WTC11 (cell line): ENCODE measurements around the gene FBXL7. TPM values are rescaled to one million over a fixed set of nuclear protein-coding genes. Genes with fewer than 3 reads are reported as not detected.

Source experiments
- ATAC-seq: fragments of 200-7000 bp; cut with Tn5 transposase; 2 replicates; pipeline ENCODE4 v1.10.0; 2021; ENCODE audit warnings: mild to moderate bottlenecking, moderate library complexity
- CTCF ChIA-PET: fragments of 300-600 bp; sonication (Branson Sonifier 250); formaldehyde crosslinking; loops from one replicate; lab custom pipeline; 2021; ENCODE audit warnings: antibody characterized with exemption; lab: Charles Lee
- POLR2A ChIA-PET: fragments of 350-600 bp; sonication (Branson Sonifier 250); formaldehyde crosslinking; loops from one replicate; lab custom pipeline; 2021; ENCODE audit warnings: antibody characterized with exemption; lab: Charles Lee
- DNase-seq: peaks from one replicate; pipeline ENCODE4 v3.0.0; 2021; ENCODE audit warnings: low spot score
- H3K27ac Mint-ChIP-seq: 2 replicates; pipeline ENCODE4 v1.8.0; 2021; ENCODE audit warnings: mixed read lengths
- H3K27me3 Mint-ChIP-seq: 2 replicates; pipeline ENCODE4 v1.8.0; 2021; ENCODE audit warnings: low read depth, mild to moderate bottlenecking, moderate library complexity, mixed read lengths
- H3K36me3 Mint-ChIP-seq: 2 replicates; pipeline ENCODE4 v1.8.0; 2021; ENCODE audit warnings: mixed read lengths
- H3K4me1 Mint-ChIP-seq: 2 replicates; pipeline ENCODE4 v1.8.0; 2022; ENCODE audit warnings: mixed read lengths
- H3K4me3 Mint-ChIP-seq: 2 replicates; pipeline ENCODE4 v1.8.0; 2021; ENCODE audit warnings: mild to moderate bottlenecking, moderate library complexity, mixed read lengths
- H3K9me3 Mint-ChIP-seq: 2 replicates; pipeline ENCODE4 v1.8.0; 2021; ENCODE audit warnings: mixed read lengths
- CREB1 ChIP-seq: sonication (generic); formaldehyde crosslinking; IDR thresholded peaks from 2 replicates; pipeline ENCODE4 v1.8.0; 2023; ENCODE audit warnings: mild to moderate bottlenecking, missing genetic modification reagents
- ERG ChIP-seq: fragments of 250-450 bp; sonication (Bioruptor Pico); IDR thresholded peaks from 2 replicates; pipeline ENCODE4 v1.8.0; 2021; ENCODE audit warnings: mild to moderate bottlenecking
- FOXK1 ChIP-seq: sonication (generic); formaldehyde crosslinking; IDR thresholded peaks from 2 replicates; pipeline ENCODE4 v1.8.0; 2022; ENCODE audit warnings: mild to moderate bottlenecking, moderate library complexity, missing genetic modification reagents
- IRF2 ChIP-seq: sonication (generic); formaldehyde crosslinking; IDR thresholded peaks from 2 replicates; pipeline ENCODE4 v1.8.0; 2022; ENCODE audit warnings: low read depth, missing genetic modification reagents, borderline replicate concordance
- JAZF1 ChIP-seq: fragments of 250-450 bp; sonication (Bioruptor Pico); IDR thresholded peaks from 2 replicates; pipeline ENCODE4 v1.9.0; 2021; ENCODE audit warnings: moderate library complexity, mild to moderate bottlenecking, inconsistent platforms
- NR1H2 ChIP-seq: sonication (generic); formaldehyde crosslinking; IDR thresholded peaks from 2 replicates; pipeline ENCODE4 v1.9.0; 2021; ENCODE audit warnings: mild to moderate bottlenecking, moderate library complexity, missing genetic modification reagents
- NR2C2 ChIP-seq: sonication (generic); formaldehyde crosslinking; IDR thresholded peaks from 2 replicates; pipeline ENCODE4 v1.8.0; 2022; ENCODE audit warnings: mild to moderate bottlenecking, missing genetic modification reagents
- OVOL2 ChIP-seq: fragments of 250-450 bp; sonication (Bioruptor Pico); IDR thresholded peaks from 2 replicates; pipeline ENCODE4 v1.9.0; 2021; ENCODE audit warnings: mild to moderate bottlenecking, borderline replicate concordance
- PRRX2 ChIP-seq: fragments of 250-450 bp; sonication (Bioruptor Pico); IDR thresholded peaks from 2 replicates; pipeline ENCODE4 v1.8.0; 2021; ENCODE audit warnings: mild to moderate bottlenecking
- RELA ChIP-seq: sonication (generic); formaldehyde crosslinking; IDR thresholded peaks from 2 replicates; pipeline ENCODE4 v1.8.1; 2022; ENCODE audit warnings: missing genetic modification reagents, mild to moderate bottlenecking, borderline replicate concordance
- SP1 ChIP-seq: sonication (generic); formaldehyde crosslinking; conservative IDR thresholded peaks from 2 replicates; pipeline ENCODE4 v1.8.1; 2022; ENCODE audit warnings: missing genetic modification reagents
- STAT6 ChIP-seq: sonication (generic); formaldehyde crosslinking; conservative IDR thresholded peaks from 2 replicates; pipeline ENCODE4 v1.8.1; 2023; ENCODE audit warnings: mild to moderate bottlenecking, low read depth, missing genetic modification reagents, moderate library complexity
- ZNF138 ChIP-seq: sonication (generic); formaldehyde crosslinking; conservative IDR thresholded peaks from 2 replicates; pipeline ENCODE4 v1.8.1; 2022; ENCODE audit warnings: mild to moderate bottlenecking, moderate library complexity, missing genetic modification reagents
- ZNF317 ChIP-seq: sonication (generic); formaldehyde crosslinking; IDR thresholded peaks from 2 replicates; pipeline ENCODE4 v1.8.1; 2023; ENCODE audit warnings: low read depth, mild to moderate bottlenecking, moderate library complexity, missing genetic modification reagents, borderline replicate concordance
- ZNF396 ChIP-seq: fragments of 250-450 bp; sonication (Bioruptor Pico); IDR thresholded peaks from 2 replicates; pipeline ENCODE4 v1.8.0; 2021; ENCODE audit warnings: mild to moderate bottlenecking, moderate library complexity, borderline replicate concordance
- ZNF425 ChIP-seq: fragments of 250-450 bp; sonication (Bioruptor Pico); conservative IDR thresholded peaks from 2 replicates; pipeline ENCODE4 v1.9.0; 2021; ENCODE audit warnings: mild to moderate bottlenecking
- total RNA-seq: library from RNA; stranded (reverse); gene quantifications from 3 replicates; pipeline ENCODE4 v1.2.3, GENCODE V29; 2021
- TF ChIP-seq, protein P1 (sequence below): fragments of 250-450 bp; sonication (Bioruptor Pico); IDR thresholded peaks from 2 replicates; pipeline ENCODE4 v1.9.0; 2021; ENCODE audit warnings: mild to moderate bottlenecking, borderline replicate concordance
- TF ChIP-seq, protein P2 (sequence below): sonication (generic); formaldehyde crosslinking; IDR thresholded peaks from 2 replicates; pipeline ENCODE4 v1.8.1; 2022; ENCODE audit warnings: low read depth, missing genetic modification reagents, borderline replicate concordance
- TF ChIP-seq, protein P3 (sequence below): sonication (generic); formaldehyde crosslinking; IDR thresholded peaks from 2 replicates; pipeline ENCODE4 v1.8.1; 2023; ENCODE audit warnings: mild to moderate bottlenecking, missing genetic modification reagents, moderate library complexity
- TF ChIP-seq, protein P4 (sequence below): sonication (generic); formaldehyde crosslinking; IDR thresholded peaks from 2 replicates; pipeline ENCODE4 v1.8.0; 2023; ENCODE audit warnings: mild to moderate bottlenecking, missing genetic modification reagents

The FBXL7 gene
- total RNA-seq, 1 experiment from 2014 or later, result 13.8 TPM

- TF ChIP-seq, protein P1, sequence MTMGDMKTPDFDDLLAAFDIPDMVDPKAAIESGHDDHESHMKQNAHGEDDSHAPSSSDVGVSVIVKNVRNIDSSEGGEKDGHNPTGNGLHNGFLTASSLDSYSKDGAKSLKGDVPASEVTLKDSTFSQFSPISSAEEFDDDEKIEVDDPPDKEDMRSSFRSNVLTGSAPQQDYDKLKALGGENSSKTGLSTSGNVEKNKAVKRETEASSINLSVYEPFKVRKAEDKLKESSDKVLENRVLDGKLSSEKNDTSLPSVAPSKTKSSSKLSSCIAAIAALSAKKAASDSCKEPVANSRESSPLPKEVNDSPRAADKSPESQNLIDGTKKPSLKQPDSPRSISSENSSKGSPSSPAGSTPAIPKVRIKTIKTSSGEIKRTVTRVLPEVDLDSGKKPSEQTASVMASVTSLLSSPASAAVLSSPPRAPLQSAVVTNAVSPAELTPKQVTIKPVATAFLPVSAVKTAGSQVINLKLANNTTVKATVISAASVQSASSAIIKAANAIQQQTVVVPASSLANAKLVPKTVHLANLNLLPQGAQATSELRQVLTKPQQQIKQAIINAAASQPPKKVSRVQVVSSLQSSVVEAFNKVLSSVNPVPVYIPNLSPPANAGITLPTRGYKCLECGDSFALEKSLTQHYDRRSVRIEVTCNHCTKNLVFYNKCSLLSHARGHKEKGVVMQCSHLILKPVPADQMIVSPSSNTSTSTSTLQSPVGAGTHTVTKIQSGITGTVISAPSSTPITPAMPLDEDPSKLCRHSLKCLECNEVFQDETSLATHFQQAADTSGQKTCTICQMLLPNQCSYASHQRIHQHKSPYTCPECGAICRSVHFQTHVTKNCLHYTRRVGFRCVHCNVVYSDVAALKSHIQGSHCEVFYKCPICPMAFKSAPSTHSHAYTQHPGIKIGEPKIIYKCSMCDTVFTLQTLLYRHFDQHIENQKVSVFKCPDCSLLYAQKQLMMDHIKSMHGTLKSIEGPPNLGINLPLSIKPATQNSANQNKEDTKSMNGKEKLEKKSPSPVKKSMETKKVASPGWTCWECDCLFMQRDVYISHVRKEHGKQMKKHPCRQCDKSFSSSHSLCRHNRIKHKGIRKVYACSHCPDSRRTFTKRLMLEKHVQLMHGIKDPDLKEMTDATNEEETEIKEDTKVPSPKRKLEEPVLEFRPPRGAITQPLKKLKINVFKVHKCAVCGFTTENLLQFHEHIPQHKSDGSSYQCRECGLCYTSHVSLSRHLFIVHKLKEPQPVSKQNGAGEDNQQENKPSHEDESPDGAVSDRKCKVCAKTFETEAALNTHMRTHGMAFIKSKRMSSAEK, result no peak
- TF ChIP-seq ZNF425 (CRISPR knock-in tag), result no peak
- TF ChIP-seq SP1, result no peak
- TF ChIP-seq ZNF396, result no peak
- TF ChIP-seq CREB1, result no peak
- no peak for TF ChIP-seq NR2C2
- TF ChIP-seq STAT6, result no peak
- TF ChIP-seq ZNF138 (CRISPR knock-in tag), result no peak
- TF ChIP-seq, protein P2, sequence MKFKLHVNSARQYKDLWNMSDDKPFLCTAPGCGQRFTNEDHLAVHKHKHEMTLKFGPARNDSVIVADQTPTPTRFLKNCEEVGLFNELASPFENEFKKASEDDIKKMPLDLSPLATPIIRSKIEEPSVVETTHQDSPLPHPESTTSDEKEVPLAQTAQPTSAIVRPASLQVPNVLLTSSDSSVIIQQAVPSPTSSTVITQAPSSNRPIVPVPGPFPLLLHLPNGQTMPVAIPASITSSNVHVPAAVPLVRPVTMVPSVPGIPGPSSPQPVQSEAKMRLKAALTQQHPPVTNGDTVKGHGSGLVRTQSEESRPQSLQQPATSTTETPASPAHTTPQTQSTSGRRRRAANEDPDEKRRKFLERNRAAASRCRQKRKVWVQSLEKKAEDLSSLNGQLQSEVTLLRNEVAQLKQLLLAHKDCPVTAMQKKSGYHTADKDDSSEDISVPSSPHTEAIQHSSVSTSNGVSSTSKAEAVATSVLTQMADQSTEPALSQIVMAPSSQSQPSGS (CRISPR knock-in tag), result no peak
- TF ChIP-seq, all 79 proteins: peak for 0
Measured at GRCh38 chr5:15555176-15555575, 55.2 kb downstream of the FBXL7 start (continued).

DNA sequence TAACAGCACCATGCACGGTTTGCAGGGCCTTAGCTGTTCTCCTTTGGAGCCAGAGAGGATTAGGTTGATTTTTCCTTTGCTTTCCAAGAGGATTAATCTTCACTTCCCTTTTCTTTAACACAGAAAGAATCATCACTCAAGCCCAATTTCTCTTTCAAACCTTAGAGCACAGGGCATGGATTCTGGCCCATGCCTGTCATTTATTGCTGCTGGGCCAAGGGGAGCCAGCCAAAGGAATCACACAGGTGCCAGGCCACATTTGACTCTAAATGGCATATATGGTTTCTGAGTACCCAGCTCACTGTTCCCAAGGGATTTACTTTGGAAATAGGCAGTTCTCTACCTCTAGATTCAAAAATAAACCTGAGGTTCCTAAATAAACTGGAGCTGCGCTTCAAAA lies 58.3 kb downstream of the FBXL7 start:
- peaks cover 8% of the 10 kb centered on the region for H3K36me3 Mint-ChIP-seq
- peaks cover 47% of the 10 kb centered on the region for H3K4me1 Mint-ChIP-seq
- ATAC-seq, result no peak
- TF ChIP-seq, protein P3, sequence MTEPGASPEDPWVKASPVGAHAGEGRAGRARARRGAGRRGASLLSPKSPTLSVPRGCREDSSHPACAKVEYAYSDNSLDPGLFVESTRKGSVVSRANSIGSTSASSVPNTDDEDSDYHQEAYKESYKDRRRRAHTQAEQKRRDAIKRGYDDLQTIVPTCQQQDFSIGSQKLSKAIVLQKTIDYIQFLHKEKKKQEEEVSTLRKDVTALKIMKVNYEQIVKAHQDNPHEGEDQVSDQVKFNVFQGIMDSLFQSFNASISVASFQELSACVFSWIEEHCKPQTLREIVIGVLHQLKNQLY (CRISPR knock-in tag), result no peak
- TF ChIP-seq, protein P4, sequence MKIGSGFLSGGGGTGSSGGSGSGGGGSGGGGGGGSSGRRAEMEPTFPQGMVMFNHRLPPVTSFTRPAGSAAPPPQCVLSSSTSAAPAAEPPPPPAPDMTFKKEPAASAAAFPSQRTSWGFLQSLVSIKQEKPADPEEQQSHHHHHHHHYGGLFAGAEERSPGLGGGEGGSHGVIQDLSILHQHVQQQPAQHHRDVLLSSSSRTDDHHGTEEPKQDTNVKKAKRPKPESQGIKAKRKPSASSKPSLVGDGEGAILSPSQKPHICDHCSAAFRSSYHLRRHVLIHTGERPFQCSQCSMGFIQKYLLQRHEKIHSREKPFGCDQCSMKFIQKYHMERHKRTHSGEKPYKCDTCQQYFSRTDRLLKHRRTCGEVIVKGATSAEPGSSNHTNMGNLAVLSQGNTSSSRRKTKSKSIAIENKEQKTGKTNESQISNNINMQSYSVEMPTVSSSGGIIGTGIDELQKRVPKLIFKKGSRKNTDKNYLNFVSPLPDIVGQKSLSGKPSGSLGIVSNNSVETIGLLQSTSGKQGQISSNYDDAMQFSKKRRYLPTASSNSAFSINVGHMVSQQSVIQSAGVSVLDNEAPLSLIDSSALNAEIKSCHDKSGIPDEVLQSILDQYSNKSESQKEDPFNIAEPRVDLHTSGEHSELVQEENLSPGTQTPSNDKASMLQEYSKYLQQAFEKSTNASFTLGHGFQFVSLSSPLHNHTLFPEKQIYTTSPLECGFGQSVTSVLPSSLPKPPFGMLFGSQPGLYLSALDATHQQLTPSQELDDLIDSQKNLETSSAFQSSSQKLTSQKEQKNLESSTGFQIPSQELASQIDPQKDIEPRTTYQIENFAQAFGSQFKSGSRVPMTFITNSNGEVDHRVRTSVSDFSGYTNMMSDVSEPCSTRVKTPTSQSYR (CRISPR knock-in tag), result no peak
- TF ChIP-seq OVOL2, result no peak
- no peak for TF ChIP-seq RELA (CRISPR knock-in tag)
- TF ChIP-seq JAZF1 (CRISPR knock-in tag), result no peak
- TF ChIP-seq ERG (CRISPR knock-in tag), result no peak
- no peak for TF ChIP-seq NR1H2 (CRISPR knock-in tag)
- no peak for TF ChIP-seq FOXK1
- TF ChIP-seq ZNF317, result no peak
- no peak for TF ChIP-seq PRRX2 (CRISPR knock-in tag)
- no peak for TF ChIP-seq IRF2
- POLR2A ChIA-PET, result interaction anchor here (0.6 kb wide), 1 partner anchor 348 kb away, joined by 3 read pairs; no protein-coding TSS in a partner anchor
- no peak overlapping the region for H3K4me3 Mint-ChIP-seq
- H3K27ac Mint-ChIP-seq, result no peak overlapping the region
- DNase-seq, result no peak
- peaks cover 16% of the 10 kb centered on the region for H3K9me3 Mint-ChIP-seq
- H3K27me3 Mint-ChIP-seq, result no peaks in the 10 kb centered on the region
- CTCF ChIA-PET, result no interaction called here
